ENCODE measurements around the gene RNF121.

- TF ChIP-seq, protein P1, sequence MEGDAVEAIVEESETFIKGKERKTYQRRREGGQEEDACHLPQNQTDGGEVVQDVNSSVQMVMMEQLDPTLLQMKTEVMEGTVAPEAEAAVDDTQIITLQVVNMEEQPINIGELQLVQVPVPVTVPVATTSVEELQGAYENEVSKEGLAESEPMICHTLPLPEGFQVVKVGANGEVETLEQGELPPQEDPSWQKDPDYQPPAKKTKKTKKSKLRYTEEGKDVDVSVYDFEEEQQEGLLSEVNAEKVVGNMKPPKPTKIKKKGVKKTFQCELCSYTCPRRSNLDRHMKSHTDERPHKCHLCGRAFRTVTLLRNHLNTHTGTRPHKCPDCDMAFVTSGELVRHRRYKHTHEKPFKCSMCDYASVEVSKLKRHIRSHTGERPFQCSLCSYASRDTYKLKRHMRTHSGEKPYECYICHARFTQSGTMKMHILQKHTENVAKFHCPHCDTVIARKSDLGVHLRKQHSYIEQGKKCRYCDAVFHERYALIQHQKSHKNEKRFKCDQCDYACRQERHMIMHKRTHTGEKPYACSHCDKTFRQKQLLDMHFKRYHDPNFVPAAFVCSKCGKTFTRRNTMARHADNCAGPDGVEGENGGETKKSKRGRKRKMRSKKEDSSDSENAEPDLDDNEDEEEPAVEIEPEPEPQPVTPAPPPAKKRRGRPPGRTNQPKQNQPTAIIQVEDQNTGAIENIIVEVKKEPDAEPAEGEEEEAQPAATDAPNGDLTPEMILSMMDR (IDR thresholded peaks at IDR 0.05): no peak
- no peak for TF ChIP-seq EZH2 (IDR thresholded peaks at IDR 0.05; ENCODE audit: borderline replicate concordance, insufficient read depth, low read depth, low read length, poor library complexity, severe bottlenecking)
Observed at GRCh38 chr11:71987521-71987920, 58.7 kb downstream of the RNF121 start.
